Rectal smooth muscle tissue (tissue), 1 donor: ENCODE results near the gene PPM1M.
"Not testable (repeated sequence)": the region's sequence is repeated elsewhere in the genome, so short reads cannot be mapped to it uniquely, and the experiment has no call there.

ENCODE experiments used
- H3K27ac ChIP-seq: one replicate; pipeline ENCODE4 v1.7.0; 2013; ENCODE audit warnings: low read depth, low read length, inconsistent platforms
- H3K27me3 ChIP-seq: one replicate; pipeline ENCODE4 v1.7.0; 2013; ENCODE audit warnings: low read length; ENCODE audit not compliant: control insufficient read depth, insufficient read depth
- H3K36me3 ChIP-seq: one replicate; pipeline ENCODE4 v1.7.0; 2013; ENCODE audit warnings: low read length; ENCODE audit not compliant: control insufficient read depth, insufficient read depth
- H3K4me1 ChIP-seq: one replicate; pipeline ENCODE4 v1.7.0; 2013; ENCODE audit warnings: low read length; ENCODE audit not compliant: control insufficient read depth, insufficient read depth
- H3K4me3 ChIP-seq: one replicate; pipeline ENCODE4 v1.7.0; 2013; ENCODE audit warnings: low read length
- H3K9ac ChIP-seq: one replicate; pipeline ENCODE4 v1.7.0; 2013; ENCODE audit warnings: low read length

Gene PPM1M

GRCh38 chr3:52262447-52262846 is 16.9 kb downstream of the PPM1M start:
- peaks cover 44% of the 10 kb centered on the region for H3K36me3 ChIP-seq
- H3K4me1 ChIP-seq: no peaks in the 10 kb centered on the region
- H3K9ac ChIP-seq: no peak overlapping the region
- H3K27me3 ChIP-seq: no peaks in the 10 kb centered on the region
- H3K27ac ChIP-seq: no peak overlapping the region
- H3K4me3 ChIP-seq: no peak overlapping the region

DNA sequence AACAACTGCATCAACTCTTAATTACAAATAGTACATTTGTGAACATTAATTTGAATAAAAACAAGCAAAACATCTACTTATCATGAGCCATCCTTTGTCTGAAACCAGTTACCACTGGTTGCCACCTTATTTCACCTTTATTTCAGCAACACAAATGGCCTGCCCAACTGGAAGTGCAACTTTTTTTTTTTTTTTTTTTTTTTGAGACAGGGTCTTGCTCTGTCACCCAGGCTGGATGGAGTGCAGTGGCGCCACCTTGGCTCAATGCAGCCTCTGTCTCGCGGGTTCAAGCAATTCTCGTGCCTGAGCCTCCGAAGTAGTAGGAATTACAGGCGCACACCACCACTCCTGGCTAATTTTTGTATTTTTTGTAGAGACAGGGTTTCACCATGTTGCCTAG is 19.8 kb downstream of the PPM1M start:
- Histone ChIP-seq H3K9ac (no peak overlapping the region), H3K36me3 (peaks cover 34% of the 10 kb centered on the region), H3K27ac (no peak overlapping the region), H3K27me3 (no peaks in the 10 kb centered on the region), H3K4me1 (no peaks in the 10 kb centered on the region), H3K4me3 (no peak overlapping the region)

DNA sequence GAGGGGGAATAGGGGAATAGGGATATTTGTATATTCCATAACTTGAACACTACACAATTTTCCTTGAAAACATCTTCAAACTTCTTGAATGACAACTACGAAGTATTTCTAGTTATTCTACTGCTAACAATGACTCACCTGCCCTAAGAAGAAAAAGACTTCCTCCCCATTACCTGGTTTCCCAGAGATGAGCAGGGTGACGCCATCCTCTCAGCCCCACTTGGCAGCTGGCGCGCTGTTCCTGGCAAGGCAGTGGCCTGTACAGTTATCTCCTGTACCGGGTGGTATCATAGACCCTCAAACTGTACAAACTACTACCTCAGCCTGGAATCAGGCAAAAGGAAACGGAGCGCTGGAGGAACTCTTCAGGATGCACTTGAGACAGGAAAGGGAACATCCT is 22.5 kb downstream of the PPM1M start:
- Histone ChIP-seq H3K27ac (no peak overlapping the region), H3K27me3 (no peaks in the 10 kb centered on the region), H3K4me1 (peaks cover 3% of the 10 kb centered on the region), H3K36me3 (peaks cover 32% of the 10 kb centered on the region), H3K4me3 (no peak overlapping the region), H3K9ac (no peak overlapping the region)

DNA sequence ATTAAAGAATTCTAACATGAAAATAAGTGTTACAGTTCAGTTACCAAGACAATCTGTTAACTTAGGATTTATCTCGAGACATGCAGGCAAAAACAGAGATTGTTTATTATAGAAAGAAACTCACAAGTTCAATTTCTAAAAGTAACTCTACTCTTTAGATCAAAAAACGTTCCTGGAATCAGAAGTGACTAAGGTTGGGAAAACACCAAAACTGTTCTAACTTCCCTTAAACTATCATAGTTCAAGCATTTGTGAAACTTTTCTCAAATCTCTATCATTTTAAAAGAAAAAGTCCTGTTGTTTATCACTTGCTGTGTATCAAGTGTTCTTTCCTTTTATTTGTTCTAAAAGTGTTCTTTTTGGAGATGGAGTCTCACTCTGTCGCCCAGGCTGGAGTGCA is 24.2 kb downstream of the PPM1M start:
- H3K27me3 ChIP-seq: no peaks in the 10 kb centered on the region
- H3K9ac ChIP-seq: no peak overlapping the region
- H3K4me1 ChIP-seq: peaks cover 3% of the 10 kb centered on the region
- no peak overlapping the region for H3K4me3 ChIP-seq
- H3K36me3 ChIP-seq: peaks cover 24% of the 10 kb centered on the region
- H3K27ac ChIP-seq: no peak overlapping the region

DNA sequence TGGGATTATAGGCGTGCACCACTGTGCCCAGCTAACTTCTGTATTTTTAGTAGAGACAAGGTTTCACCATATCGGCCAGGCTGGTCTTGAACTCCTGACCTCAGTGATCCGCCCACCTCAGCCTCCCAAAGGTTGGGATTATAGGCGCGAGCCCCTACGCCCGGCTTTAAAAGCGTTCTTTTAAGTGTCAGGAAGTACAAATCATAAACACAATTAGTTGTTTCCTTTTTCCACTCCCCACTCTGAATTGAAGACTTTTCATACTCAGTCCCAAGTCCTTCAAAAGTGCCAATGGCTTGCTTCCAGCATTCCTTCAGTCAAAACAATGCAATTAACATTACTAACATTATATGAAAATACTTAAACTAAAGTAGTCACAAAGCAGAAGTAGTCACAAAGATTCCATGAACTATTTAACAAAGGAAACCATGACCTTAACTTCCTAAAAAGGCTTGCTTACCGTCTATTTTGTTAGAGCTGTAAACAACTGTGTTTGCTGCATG is 24.7 kb downstream of the PPM1M start:
- Histone ChIP-seq H3K36me3 (peaks cover 24% of the 10 kb centered on the region), H3K4me1 (peaks cover 5% of the 10 kb centered on the region), H3K9ac (no peak overlapping the region), H3K4me3 (no peak overlapping the region), H3K27ac (no peak overlapping the region), H3K27me3 (no peaks in the 10 kb centered on the region)

DNA sequence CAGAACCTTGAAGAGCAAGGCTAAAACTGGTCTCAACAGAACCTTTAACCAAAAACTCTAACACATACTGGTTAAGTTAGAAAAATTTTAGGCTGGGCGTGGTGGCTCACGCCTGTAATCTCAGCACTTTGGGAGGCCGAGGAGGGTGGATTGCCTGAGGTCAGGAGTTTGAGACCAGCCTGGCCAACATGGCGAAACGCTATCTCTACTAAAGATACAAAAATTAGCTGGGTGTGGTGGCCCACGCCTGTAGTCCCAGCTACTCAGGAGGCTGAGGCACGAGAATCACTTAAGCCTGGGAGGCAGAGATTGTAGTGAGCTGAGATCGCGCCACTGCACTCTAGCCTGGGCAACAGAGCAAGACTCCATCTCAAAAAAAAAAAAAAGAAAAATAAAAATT is 26.6 kb downstream of the PPM1M start:
- not testable (repeated sequence) for H3K4me3 ChIP-seq, H3K9ac ChIP-seq, H3K27ac ChIP-seq, H3K27me3 ChIP-seq
- Histone ChIP-seq H3K4me1 (peaks cover 18% of the 10 kb centered on the region), H3K36me3 (peaks cover 21% of the 10 kb centered on the region)

GRCh38 chr3:52272831-52273230 is 27.3 kb downstream of the PPM1M start:
- Histone ChIP-seq H3K36me3 (peaks cover 18% of the 10 kb centered on the region), H3K4me1 (peaks cover 18% of the 10 kb centered on the region), H3K9ac (no peak overlapping the region), H3K27ac (no peak overlapping the region), H3K27me3 (no peaks in the 10 kb centered on the region), H3K4me3 (no peak overlapping the region)

DNA sequence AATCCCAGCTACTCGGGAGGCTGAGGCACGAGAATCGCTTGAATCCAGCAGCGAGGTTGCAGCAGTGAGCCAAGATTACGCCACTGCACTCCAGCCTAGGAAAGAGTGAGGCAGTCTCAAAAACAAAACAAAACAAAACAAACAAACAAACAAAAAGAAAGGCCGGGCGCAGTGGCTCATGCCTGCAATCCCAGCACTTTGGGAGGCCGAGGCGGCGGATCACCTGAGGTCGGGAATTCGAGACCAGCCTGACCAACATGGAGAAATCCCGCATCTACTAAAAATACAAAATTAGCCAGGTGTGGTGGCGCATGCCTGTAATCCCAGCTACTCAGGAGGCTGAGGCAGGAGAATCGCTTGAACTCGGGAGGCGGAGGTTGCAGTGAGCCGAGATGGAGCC is 29.2 kb downstream of the PPM1M start:
- not testable (repeated sequence) for H3K9ac ChIP-seq, H3K27me3 ChIP-seq, H3K4me3 ChIP-seq
- Histone ChIP-seq H3K4me1 (peaks cover 24% of the 10 kb centered on the region), H3K27ac (peak overlapping the region; percentile 58), H3K36me3 (peaks cover 11% of the 10 kb centered on the region)

DNA sequence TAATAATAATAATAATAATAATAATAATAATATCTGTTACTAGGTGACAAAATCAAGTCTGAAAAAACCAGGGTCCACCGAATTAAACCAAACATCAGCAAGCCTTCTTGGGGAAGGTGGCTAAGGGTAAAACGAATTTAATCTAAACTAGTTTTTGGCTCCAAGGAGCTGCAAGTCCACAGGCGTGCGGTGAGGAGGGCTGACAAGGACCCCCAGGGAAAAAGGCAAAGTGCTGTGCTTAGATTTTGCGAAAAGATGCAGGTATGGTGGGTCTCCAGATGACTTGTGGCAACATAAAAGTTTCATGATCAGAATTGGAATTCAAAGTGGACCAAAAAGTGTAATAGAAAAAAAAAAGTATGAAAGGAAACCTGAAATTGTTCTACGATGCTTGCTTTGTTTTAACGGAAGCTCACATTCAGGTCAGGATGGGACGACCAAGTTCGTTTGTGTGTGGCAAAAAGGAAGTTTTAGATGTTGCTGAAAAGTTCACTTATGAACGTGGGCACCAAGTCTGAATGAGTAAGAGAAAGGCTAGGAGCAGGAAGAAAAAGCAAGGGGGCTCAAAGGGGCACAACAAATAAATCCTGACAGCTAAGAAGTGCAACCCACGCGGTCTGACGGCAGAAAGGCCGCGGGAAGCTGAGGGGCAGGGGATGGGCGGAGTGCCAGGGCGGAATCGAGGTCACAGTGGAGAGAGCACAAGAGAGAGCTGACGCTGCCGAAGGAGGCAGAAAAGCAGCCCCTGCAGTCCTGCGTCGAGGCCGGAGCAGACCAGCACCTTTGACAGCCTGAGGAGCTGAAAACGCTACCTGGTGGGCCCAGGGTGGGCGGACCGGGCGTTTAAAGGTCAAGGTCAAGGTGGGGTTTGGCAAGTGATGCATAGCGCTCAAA is 31.8 kb downstream of the PPM1M start:
- H3K9ac ChIP-seq: peak overlapping the region; percentile 98
- H3K36me3 ChIP-seq: peaks cover 11% of the 10 kb centered on the region
- H3K27ac ChIP-seq: peak overlapping the region; percentile 100
- peaks cover 21% of the 10 kb centered on the region for H3K4me1 ChIP-seq
- H3K27me3 ChIP-seq: no peaks in the 10 kb centered on the region
- peak overlapping the region; percentile 99 for H3K4me3 ChIP-seq

- Histone ChIP-seq H3K9ac (peak overlapping the region; percentile 98), H3K36me3 (peaks cover 6% of the 10 kb centered on the region), H3K4me3 (peak overlapping the region; percentile 99), H3K4me1 (peaks cover 21% of the 10 kb centered on the region), H3K27me3 (no peaks in the 10 kb centered on the region), H3K27ac (peak overlapping the region; percentile 100)
Measured at GRCh38 chr3:52277972-52278509, 32.5 kb downstream of the PPM1M start.

- H3K4me3 ChIP-seq: peak within 1 kb of the TSS; percentile 99
- peaks cover 21% of the 10 kb centered on the region for H3K4me1 ChIP-seq
Measured at GRCh38 chr3:52278510-52279069, 33.0 kb downstream of the PPM1M start, which contains the start of gene WDR82. Gene WDR82, minus strand, starts transcription at chr3:52278649. Its CDS starts 288 bp downstream, at chr3:52278361.

GRCh38 chr3:52279596-52279995 is 34.0 kb downstream of the PPM1M start:
- Histone ChIP-seq H3K36me3 (peaks cover 6% of the 10 kb centered on the region), H3K27me3 (no peaks in the 10 kb centered on the region), H3K4me3 (peak overlapping the region; percentile 99), H3K27ac (peak overlapping the region; percentile 100), H3K4me1 (peaks cover 21% of the 10 kb centered on the region), H3K9ac (no peak overlapping the region)

More at GRCh38 chr3:52278510-52279069, 33.0 kb downstream of the PPM1M start, which contains the start of gene WDR82:
- H3K27ac ChIP-seq: peak within 1 kb of the TSS; percentile 100
- peaks cover 6% of the 10 kb centered on the region for H3K36me3 ChIP-seq
- H3K27me3 ChIP-seq: no peaks in the 10 kb centered on the region
- H3K9ac ChIP-seq: peak within 1 kb of the TSS; percentile 98
